B cell (primary cell): Measurements from ENCODE around the gene SPATA3. TPM values are rescaled to one million over a fixed set of nuclear protein-coding genes. Genes with fewer than 3 reads are reported as not detected.

Experiments
- ATAC-seq: fragments of 200-7000 bp; cut with Tn5 transposase; one replicate; pipeline ENCODE4 v1.10.0; 2021; ENCODE audit warnings: low read depth, mild to moderate bottlenecking, moderate number of reproducible peaks, moderate library complexity
- CTCF ChIA-PET: fragments of 350-600 bp; sonication (Branson Sonifier 250); formaldehyde crosslinking; loops from one replicate; lab custom pipeline; 2021; ENCODE audit warnings: antibody characterized with exemption, inconsistent platforms; lab: Charles Lee
- POLR2A ChIA-PET: fragments of 350-600 bp; sonication (Branson Sonifier 250); formaldehyde crosslinking; loops from one replicate; lab custom pipeline; 2021; ENCODE audit warnings: antibody characterized with exemption; lab: Charles Lee
- DNase-seq: peaks from one replicate; pipeline ENCODE4 v3.0.0; 2013
- H2AFZ ChIP-seq: 2 replicates; pipeline ENCODE4 v1.6.1; 2012; ENCODE audit warnings: mild to moderate bottlenecking, low read depth, low read length; ENCODE audit not compliant: insufficient read depth, poor library complexity, severe bottlenecking
- H3K27ac ChIP-seq, 2 donors: 1 replicate in 1 of 2; 2 replicates in 1 of 2; pipeline ENCODE4 v1.5.1; 2012 to 2013; ENCODE audit warnings: low read length in 2 of 2, mild to moderate bottlenecking in 2 of 2, moderate library complexity in 1 of 2
- H3K27me3 ChIP-seq, 4 experiments: fragments of 200-600 bp in 1 of 4; sonication (generic) in 1 of 4; replicated peaks in 1 of 4; 1 replicate in 2 of 4; 2 replicates in 2 of 4; pipeline versions ENCODE4 v1.6.1 to v1.7.0; 2013 to 2016; ENCODE audit warnings: low read length in 3 of 4, mild to moderate bottlenecking in 2 of 4, mixed read lengths in 1 of 4, moderate library complexity in 1 of 4; ENCODE audit not compliant: insufficient read depth in 4 of 4, control insufficient read depth in 3 of 4; ENCODE audit errors: control extremely low read depth in 1 of 4
- H3K36me3 ChIP-seq, 2 experiments: replicated peaks in 1 of 2; 1 replicate in 1 of 2; 2 replicates in 1 of 2; pipeline versions ENCODE4 v1.6.1 to v1.7.1; 2013; ENCODE audit warnings: low read length in 1 of 2; ENCODE audit not compliant: insufficient read depth in 2 of 2, control insufficient read depth in 1 of 2; ENCODE audit errors: control extremely low read depth in 1 of 2, extremely low read depth in 1 of 2
- H3K4me1 ChIP-seq, 2 donors: fragments of 200-600 bp in 1 of 2; sonication (generic) in 1 of 2; 1 replicate in 1 of 2; 2 replicates in 1 of 2; pipeline versions ENCODE4 v1.5.1 to v1.6.1; 2013 to 2017; ENCODE audit warnings: low read length in 2 of 2; ENCODE audit not compliant: control insufficient read depth in 2 of 2, insufficient read depth in 2 of 2
- H3K4me2 ChIP-seq: replicated peaks from 2 replicates; pipeline ENCODE3; 2012; ENCODE audit warnings: mild to moderate bottlenecking, low read depth, low read length; ENCODE audit not compliant: poor library complexity, severe bottlenecking
- H3K4me3 ChIP-seq, 5 experiments: fragments of 200-600 bp in 1 of 5; sonication (generic) in 1 of 5; 1 replicate in 3 of 5; 2 replicates in 2 of 5; pipeline versions ENCODE4 v1.5.1 to v1.7.0; 2011 to 2016; ENCODE audit warnings: low read length in 4 of 5, mild to moderate bottlenecking in 4 of 5, low read depth in 2 of 5, control low read depth in 1 of 5, moderate library complexity in 1 of 5; ENCODE audit not compliant: insufficient read depth in 1 of 5; ENCODE audit errors: control extremely low read depth in 1 of 5, extremely low read depth in 1 of 5
- H3K79me2 ChIP-seq: fragments of 200-600 bp; sonication (generic); one replicate; pipeline ENCODE4 v1.6.0; 2016; ENCODE audit warnings: low read length; ENCODE audit not compliant: control insufficient read depth, insufficient read depth
- H3K9ac ChIP-seq: fragments of 200-600 bp; sonication (generic); 2 replicates; pipeline ENCODE4 v1.6.1; 2017; ENCODE audit warnings: mild to moderate bottlenecking, low read length, moderate library complexity
- H3K9me3 ChIP-seq, 3 donors: one replicate each; pipeline versions ENCODE4 v1.6.1 to v1.7.1; 2013; ENCODE audit warnings: low read length in 2 of 3; ENCODE audit not compliant: control insufficient read depth in 2 of 3, insufficient read depth in 1 of 3; ENCODE audit errors: control extremely low read depth in 1 of 3
- H4K20me1 ChIP-seq: 2 replicates; pipeline ENCODE4 v1.6.0; 2012; ENCODE audit warnings: mild to moderate bottlenecking, low read length; ENCODE audit not compliant: insufficient read depth, control insufficient read depth, poor library complexity, severe bottlenecking
- H3K27ac Mint-ChIP-seq: one replicate; pipeline ENCODE4 v1.8.0; 2021; ENCODE audit warnings: mixed read lengths
- H3K27me3 Mint-ChIP-seq: one replicate; pipeline ENCODE4 v1.8.0; 2021; ENCODE audit warnings: mixed read lengths
- H3K4me1 Mint-ChIP-seq: one replicate; pipeline ENCODE4 v1.8.0; 2021; ENCODE audit warnings: mixed read lengths
- H3K4me3 Mint-ChIP-seq: one replicate; pipeline ENCODE4 v1.8.0; 2021; ENCODE audit warnings: mixed read lengths
- H3K9me3 Mint-ChIP-seq: one replicate; pipeline ENCODE4 v1.8.0; 2022; ENCODE audit warnings: mixed read lengths; ENCODE audit not compliant: insufficient read depth
- CTCF ChIP-seq: fragments of 200-600 bp; IDR thresholded peaks from one replicate; pipeline ENCODE4 v1.8.0; 2022; ENCODE audit warnings: antibody characterized with exemption, mild to moderate bottlenecking
- EZH2 ChIP-seq: IDR thresholded peaks from 2 replicates; pipeline ENCODE4 v1.6.1; 2012; ENCODE audit warnings: borderline replicate concordance, low read depth, mild to moderate bottlenecking, moderate library complexity, low read length; ENCODE audit not compliant: insufficient read depth, poor library complexity, severe bottlenecking
- WGBS: methylation state at CpG from one replicate; pipeline ENCODE4 v1.1.5; 2013; ENCODE audit warnings: missing lambda C conversion rate; ENCODE audit not compliant: insufficient coverage; 5-methylcytosine and 5-hydroxymethylcytosine counted together
- intact Hi-C: fragments of 100-400 bp; cut with micrococcal nuclease; formaldehyde crosslinking; loops from one replicate; pipeline ENCODE4 v1.10.0; 2022
- polyA plus RNA-seq: library from polyadenylated mRNA; depleted of rRNA; stranded (reverse); fragments of >200 nt; gene quantifications from 2 replicates; pipeline ENCODE4 v1.2.3, GENCODE V29; 2012
- total RNA-seq, 2 donors: library from RNA; stranded (reverse); fragments of 120-200 nt in 1 of 2; gene quantifications; 1 replicate in 1 of 2; 2 replicates in 1 of 2; pipeline versions ENCODE4 v1.2.3 to v1.2.4, GENCODE V29; 2013 to 2022

The SPATA3 gene
- total and polyA plus RNA-seq, 2 donors (not counting 1 experiment from before 2014, with no cell fraction given) = not detected

- POLR2A ChIA-PET = interaction anchor here (0.7 kb wide), 1 partner anchor 10 kb away, joined by 3 read pairs; no protein-coding TSS in a partner anchor
- peak overlapping the region; percentile 57 for H3K27ac Mint-ChIP-seq
- peaks cover 14% of the 10 kb centered on the region for H3K4me1 Mint-ChIP-seq
- DNase-seq = no peak
- peak overlapping the region in 4 of 5 experiments; percentile 23 to 50 (median 36) for H3K4me3 ChIP-seq
- intact Hi-C loops = no loop called here
- H3K4me3 Mint-ChIP-seq = peak overlapping the region; percentile 69
- H3K4me2 ChIP-seq = peak overlapping the region; percentile 47
- 71% methylated on average over 9 of the region's 16 CpGs for WGBS
- no peaks in the 10 kb centered on the region for H4K20me1 ChIP-seq
- peaks cover 3 to 6% of the 10 kb centered on the region in 2 donors for H3K4me1 ChIP-seq
- H3K27me3 Mint-ChIP-seq = no peaks in the 10 kb centered on the region
- CTCF ChIA-PET = interaction anchor here (0.8 to 1.4 kb wide), 4 partner anchors 9 to 16 kb away, joined by 3 to 5 read pairs (median 4); no protein-coding TSS in a partner anchor
- ATAC-seq = peak; percentile 22
- TF ChIP-seq CTCF (no peak), EZH2 (no peak)
- no peaks in the 10 kb centered on the region for H3K36me3 ChIP-seq
- no peaks in the 10 kb centered on the region for H3K79me2 ChIP-seq
- H2AFZ ChIP-seq = peak overlapping the region; percentile 46
- peak overlapping the region; percentile 44 for H3K9ac ChIP-seq
- no peaks in the 10 kb centered on the region for H3K27me3 ChIP-seq
- H3K27ac ChIP-seq = peak overlapping the region; percentile 43 to 57
- H3K9me3 ChIP-seq = peaks cover 0 to 5% (median 0%) of the 10 kb centered on the region in 3 donors
- H3K9me3 Mint-ChIP-seq = no peaks in the 10 kb centered on the region
These were observed 26.8 kb upstream of the SPATA3 start for GRCh38 chr2:230968921-230969658.

GRCh38 chr2:230969659-230970015 is 26.3 kb upstream of the SPATA3 start:
- Histone ChIP-seq H3K79me2 (no peaks in the 10 kb centered on the region), H3K4me2 (peak overlapping the region; percentile 47), H2AFZ (peak overlapping the region; percentile 46), H3K4me3 (peak overlapping the region in 3 of 5 experiments; percentile 31 to 50 (median 41)), H3K27ac (peak overlapping the region in 1 of 2 donors; percentile 10), H3K4me1 (peaks cover 8 to 11% of the 10 kb centered on the region in 2 donors), H3K9ac (peak overlapping the region; percentile 23), H4K20me1 (no peaks in the 10 kb centered on the region), H3K36me3 (no peaks in the 10 kb centered on the region), H3K27me3 (no peaks in the 10 kb centered on the region), H3K9me3 (no peaks in the 10 kb centered on the region)
- ChIA-PET CTCF (interaction anchor here (0.8 to 1.4 kb wide), 5 partner anchors 9 to 145 kb away, joined by 3 to 5 read pairs (median 4); no protein-coding TSS in a partner anchor), POLR2A (no interaction called here)
- TF ChIP-seq CTCF (no peak), EZH2 (no peak)
- WGBS = 86% methylated on average over 1 of the region's 2 CpGs
- Mint-ChIP-seq H3K27me3 (no peaks in the 10 kb centered on the region), H3K9me3 (no peaks in the 10 kb centered on the region), H3K4me3 (peak overlapping the region; percentile 69), H3K4me1 (peaks cover 20% of the 10 kb centered on the region), H3K27ac (peak overlapping the region; percentile 57)
- no peak for ATAC-seq
- intact Hi-C loops = no loop called here
- no peak for DNase-seq
